Transverse colon (tissue), 4 donors: ENCODE results near the gene SERPINB2. TPM values are rescaled to one million over a fixed set of nuclear protein-coding genes. Genes with fewer than 3 reads are reported as not detected.
"Not testable (repeated sequence)": the region's sequence is repeated elsewhere in the genome, so short reads cannot be mapped to it uniquely, and the experiment has no call there.

ENCODE experiments used
- DNase-seq: peaks from one replicate; pipeline ENCODE4 v3.0.0-alpha.2; 2019
- H3K27ac ChIP-seq, 4 donors: fragments of 200-600 bp; sonication (generic); 2 replicates each; pipeline ENCODE4 v1.5.1; 2016 to 2018; ENCODE audit warnings: inconsistent platforms in 4 of 4
- H3K27me3 ChIP-seq: fragments of 200-600 bp; sonication (generic); 2 replicates; pipeline ENCODE4 v1.5.1; 2017; ENCODE audit warnings: inconsistent platforms
- H3K36me3 ChIP-seq, 4 donors: fragments of 200-600 bp; sonication (generic); 2 replicates each; pipeline ENCODE4 v1.5.1; 2017 to 2019; ENCODE audit warnings: inconsistent platforms in 4 of 4
- H3K4me1 ChIP-seq, 4 donors: fragments of 200-600 bp; sonication (generic); 2 replicates each; pipeline ENCODE4 v1.5.1; 2017 to 2020; ENCODE audit warnings: inconsistent platforms in 4 of 4
- H3K4me3 ChIP-seq, 4 donors: fragments of 200-600 bp; sonication (generic); 1 replicate in 1 of 4; 2 replicates in 3 of 4; pipeline versions ENCODE4 v1.5.1 to v1.6.1; 2017 to 2019; ENCODE audit warnings: inconsistent platforms in 4 of 4
- H3K9me3 ChIP-seq, 2 donors: fragments of 200-600 bp; sonication (generic); 2 replicates each; pipeline ENCODE4 v1.5.1; 2017 to 2019; ENCODE audit warnings: inconsistent platforms in 2 of 2
- EP300 ChIP-seq: sonication (generic); formaldehyde crosslinking; IDR thresholded peaks from one replicate; pipeline ENCODE4 v1.6.1; 2017; ENCODE audit warnings: antibody characterized with exemption, low read depth
- POLR2A ChIP-seq: fragments of 450-650 bp; IDR thresholded peaks from one replicate; pipeline ENCODE4 v1.6.1; 2016; ENCODE audit warnings: antibody characterized with exemption, mild to moderate bottlenecking, moderate library complexity
- POLR2AphosphoS5 ChIP-seq, 3 donors: sonication (generic); formaldehyde crosslinking; IDR thresholded peaks; one replicate each; pipeline ENCODE4 v1.6.1; 2016; ENCODE audit warnings: antibody characterized with exemption in 3 of 3
- WGBS, 2 donors: methylation state at CpG; one replicate each; pipeline ENCODE4 v1.1.5; 2018; ENCODE audit warnings: low coverage in 1 of 2; 5-methylcytosine and 5-hydroxymethylcytosine counted together
- in situ Hi-C, 4 donors: fragments of 200-750 bp; cut with MboI; loops; one replicate each; pipeline versions ENCODE4 v1.15.0 to v1.15.1; 2017; ENCODE audit warnings: low sequenced_read_pairs in 3 of 4, low pct_ligation_motif_present in 1 of 4, low pct_unique_long_range_greater_than_20kb in 1 of 4
- intact Hi-C: fragments of 100-400 bp; cut with DNase I; formaldehyde crosslinking; loops from one replicate; pipeline ENCODE4 v1.15.1; 2023; ENCODE audit warnings: low total_unique reads
- total RNA-seq, 4 donors: library from RNA; depleted of rRNA; stranded (reverse); fragments of >200 nt; gene quantifications; one replicate each; pipeline ENCODE4 v1.1.0, GENCODE V29; 2016
- TF ChIP-seq, protein P1 (sequence below), 5 experiments: fragments of 200-600 bp in 3 of 5; fragments of 450-650 bp in 2 of 5; sonication (generic) in 3 of 5; IDR thresholded peaks; 1 replicate in 2 of 5; 2 replicates in 3 of 5; pipeline ENCODE4 v1.5.1; 2016 to 2017; ENCODE audit warnings: antibody characterized with exemption in 5 of 5, inconsistent platforms in 3 of 5, mild to moderate bottlenecking in 2 of 5, moderate library complexity in 1 of 5

Gene SERPINB2
- total RNA-seq, 4 donors from 2014 or later: 48.3 TPM; not detected in 3

DNA sequence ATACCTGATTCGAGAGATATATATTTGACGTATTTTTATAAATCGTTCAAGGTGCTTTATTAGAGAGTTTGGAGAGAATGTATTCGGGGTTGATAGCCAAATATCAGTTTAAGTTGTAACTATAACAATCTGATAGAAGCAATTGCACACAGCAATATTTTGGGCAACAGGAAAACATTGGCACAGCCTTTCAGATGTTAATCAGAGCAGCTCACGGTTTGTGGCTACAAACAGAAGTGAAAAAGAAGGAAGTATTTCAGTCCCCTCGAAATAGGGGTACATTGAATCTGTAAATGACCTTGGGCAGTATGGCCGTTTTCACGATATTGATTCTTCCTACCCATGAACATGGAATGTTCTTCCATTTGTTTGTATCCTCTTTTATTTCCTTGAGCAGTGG, 40.8 kb downstream of the SERPINB2 start:
- intact Hi-C loops (no loop called here), in situ Hi-C loops (loop anchor here in 1 of 4 donors (25.0 kb wide), 1 partner anchor 416 kb away; no protein-coding TSS in a partner anchor)
- Histone ChIP-seq H3K9me3 (no peaks in the 10 kb centered on the region), H3K4me3 (no peak overlapping the region), H3K27me3 (peaks cover 5% of the 10 kb centered on the region), H3K4me1 (no peaks in the 10 kb centered on the region), H3K27ac (no peak overlapping the region), H3K36me3 (no peaks in the 10 kb centered on the region)
- WGBS, 2 donors: 63 to 71% methylated on average over 8 of the region's 8 CpGs
- DNase-seq: no peak
- TF ChIP-seq, protein P1, sequence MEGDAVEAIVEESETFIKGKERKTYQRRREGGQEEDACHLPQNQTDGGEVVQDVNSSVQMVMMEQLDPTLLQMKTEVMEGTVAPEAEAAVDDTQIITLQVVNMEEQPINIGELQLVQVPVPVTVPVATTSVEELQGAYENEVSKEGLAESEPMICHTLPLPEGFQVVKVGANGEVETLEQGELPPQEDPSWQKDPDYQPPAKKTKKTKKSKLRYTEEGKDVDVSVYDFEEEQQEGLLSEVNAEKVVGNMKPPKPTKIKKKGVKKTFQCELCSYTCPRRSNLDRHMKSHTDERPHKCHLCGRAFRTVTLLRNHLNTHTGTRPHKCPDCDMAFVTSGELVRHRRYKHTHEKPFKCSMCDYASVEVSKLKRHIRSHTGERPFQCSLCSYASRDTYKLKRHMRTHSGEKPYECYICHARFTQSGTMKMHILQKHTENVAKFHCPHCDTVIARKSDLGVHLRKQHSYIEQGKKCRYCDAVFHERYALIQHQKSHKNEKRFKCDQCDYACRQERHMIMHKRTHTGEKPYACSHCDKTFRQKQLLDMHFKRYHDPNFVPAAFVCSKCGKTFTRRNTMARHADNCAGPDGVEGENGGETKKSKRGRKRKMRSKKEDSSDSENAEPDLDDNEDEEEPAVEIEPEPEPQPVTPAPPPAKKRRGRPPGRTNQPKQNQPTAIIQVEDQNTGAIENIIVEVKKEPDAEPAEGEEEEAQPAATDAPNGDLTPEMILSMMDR (IDR thresholded peaks at IDR 0.05): no peak
- TF ChIP-seq EP300 (no peak), POLR2AphosphoS5 (IDR thresholded peaks at IDR 0.05) (no peak), POLR2A (no peak)

DNA sequence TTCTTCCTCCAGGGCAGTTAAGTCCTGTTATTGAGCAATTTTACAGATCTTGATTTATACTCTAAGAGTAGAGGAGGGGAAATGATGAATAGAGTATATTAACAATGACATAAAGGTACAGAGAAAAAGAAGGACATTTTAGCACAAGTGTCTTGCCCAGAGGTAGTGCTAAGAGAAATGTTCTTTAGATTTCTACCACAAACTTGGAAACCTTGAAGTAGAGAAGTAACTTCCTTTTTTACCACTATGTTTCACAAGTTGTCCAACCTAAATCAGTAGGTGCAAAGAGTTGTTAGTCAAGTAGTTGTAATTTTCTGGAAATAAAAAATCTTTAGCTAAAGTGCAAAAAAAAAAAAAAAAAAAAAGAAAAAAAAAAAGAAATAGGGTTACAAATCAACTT, 41.9 kb downstream of the SERPINB2 start:
- H3K4me3 ChIP-seq, intact Hi-C loops, DNase-seq, H3K27me3 ChIP-seq, H3K36me3 ChIP-seq, H3K4me1 ChIP-seq, H3K9me3 ChIP-seq, H3K27ac ChIP-seq: not testable (repeated sequence)
- in situ Hi-C loops: loop anchor here in 1 of 4 donors (25.0 kb wide), 1 partner anchor 417 kb away; no protein-coding TSS in a partner anchor

DNA sequence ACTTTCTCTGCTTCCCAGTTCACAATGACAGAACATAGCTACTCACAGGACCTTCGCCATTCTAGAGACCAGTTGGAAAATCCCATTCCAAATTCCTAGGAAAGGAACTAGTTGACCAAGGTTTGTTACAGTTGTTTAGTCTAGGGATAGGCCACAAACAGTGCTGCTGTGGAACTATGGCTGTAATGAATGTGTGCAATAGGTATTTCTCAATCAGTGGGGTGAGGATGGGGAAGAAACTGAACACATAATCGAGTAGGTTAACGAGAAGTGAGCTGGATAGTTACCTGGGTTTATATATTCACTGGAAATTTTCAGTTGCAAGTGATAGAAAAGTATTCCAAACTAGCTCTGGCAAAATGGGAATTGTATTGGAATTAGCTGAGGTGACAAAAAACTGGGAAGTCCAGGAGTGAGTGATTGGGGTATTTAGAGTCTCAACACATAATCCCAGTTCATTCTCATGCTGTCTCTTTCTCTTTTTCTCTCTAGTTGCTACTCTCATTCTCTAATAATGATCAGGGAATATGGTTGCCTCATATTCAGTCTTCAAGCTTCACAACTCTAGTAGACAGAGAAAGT, 43.4 kb downstream of the SERPINB2 start:
- in situ Hi-C loops (loop anchor here in 1 of 4 donors (25.0 kb wide), 1 partner anchor 419 kb away; no protein-coding TSS in a partner anchor), intact Hi-C loops (no loop called here)
- Histone ChIP-seq H3K4me1 (no peaks in the 10 kb centered on the region), H3K27me3 (peaks cover 5% of the 10 kb centered on the region), H3K4me3 (no peak overlapping the region), H3K36me3 (no peaks in the 10 kb centered on the region), H3K9me3 (no peaks in the 10 kb centered on the region), H3K27ac (no peak overlapping the region)
- WGBS, 2 donors: 68 to 89% methylated on average over 2 to 3 of the region's 3 CpGs
- DNase-seq: no peak
- TF ChIP-seq POLR2AphosphoS5 (IDR thresholded peaks at IDR 0.05) (no peak), EP300 (no peak), POLR2A (no peak)
- TF ChIP-seq, protein P1 (IDR thresholded peaks at IDR 0.05): no peak

DNA sequence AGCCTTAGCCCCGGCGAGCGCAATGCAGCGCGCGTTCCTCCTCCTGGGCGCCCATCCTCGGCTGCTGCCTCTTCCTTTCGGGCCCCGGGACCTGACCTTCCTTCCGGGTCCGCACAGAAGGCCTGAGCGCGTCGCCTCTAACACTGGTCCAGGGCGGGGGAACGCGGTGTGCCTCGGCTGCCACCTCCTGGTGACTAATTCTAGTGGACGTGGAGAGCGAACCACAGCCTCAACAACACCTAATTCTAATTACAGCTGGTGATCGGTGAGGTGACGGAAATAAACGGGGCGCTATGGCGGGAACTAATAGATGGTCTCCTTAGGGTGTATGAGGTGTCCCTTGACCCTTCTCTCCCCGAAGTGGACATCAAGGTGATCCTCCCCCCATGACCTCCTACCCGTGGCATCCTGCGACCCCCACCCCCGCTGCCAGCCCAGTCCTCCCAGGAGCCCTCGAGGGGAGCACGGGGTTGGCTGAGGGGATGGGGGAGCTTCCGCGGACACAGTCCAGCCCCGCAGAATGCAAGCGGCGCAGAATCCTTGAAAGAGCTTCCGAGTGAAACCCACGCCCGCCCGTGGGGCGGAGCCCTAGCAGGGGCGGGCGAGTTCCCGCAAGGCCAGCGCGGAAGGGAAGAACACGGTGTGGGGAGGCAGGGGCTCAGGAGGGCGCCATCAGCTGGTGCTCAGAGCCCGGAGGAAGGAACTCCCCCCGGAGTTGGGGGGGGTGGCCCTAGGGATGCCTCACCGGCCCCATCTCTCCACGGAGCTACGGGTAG, 48.8 kb downstream of the SERPINB2 start:
- DNase-seq: peak; percentile 83
- no peaks in the 10 kb centered on the region for H3K9me3 ChIP-seq
- intact Hi-C loops: no loop called here
- peaks cover 0 to 7% (median 5%) of the 10 kb centered on the region in 4 donors for H3K4me1 ChIP-seq
- peaks cover 19% of the 10 kb centered on the region for H3K27me3 ChIP-seq
- WGBS, 2 donors: 4% methylated on average over 51 of the region's 54 CpGs; no CpG with 5 or more reads in 1 of the 2 donors
- no peak for TF ChIP-seq POLR2A
- TF ChIP-seq, protein P1 (IDR thresholded peaks at IDR 0.05): peak; percentile 60 to 69 (median 64)
- no peak overlapping the region for H3K27ac ChIP-seq
- H3K36me3 ChIP-seq: no peaks in the 10 kb centered on the region
- in situ Hi-C loops: loop anchor here in 1 of 4 donors (25.0 kb wide), 1 partner anchor 424 kb away; no protein-coding TSS in a partner anchor
- H3K4me3 ChIP-seq: peak overlapping the region; percentile 19 to 56 (median 34)
